Endometrium (tissue), 2 donors: ENCODE measurements around the gene TUBGCP6.
"Not testable (repeated sequence)": the region's sequence is repeated elsewhere in the genome, so short reads cannot be mapped to it uniquely, and the experiment has no call there.

Source experiments
- FAIRE-seq: peaks from 2 replicates; lab custom pipeline; 2012; peaks lifted over from hg19 to GRCh38; lab: Jason Lieb, UNC
- donor health status: control.
- donor health status: control.

The TUBGCP6 gene

GRCh38 chr22:50209893-50210292, 34.9 kb downstream of the TUBGCP6 start:
- FAIRE-seq = no peak

GRCh38 chr22:50208939-50209892, 35.6 kb downstream of the TUBGCP6 start:
- FAIRE-seq = no peak

DNA sequence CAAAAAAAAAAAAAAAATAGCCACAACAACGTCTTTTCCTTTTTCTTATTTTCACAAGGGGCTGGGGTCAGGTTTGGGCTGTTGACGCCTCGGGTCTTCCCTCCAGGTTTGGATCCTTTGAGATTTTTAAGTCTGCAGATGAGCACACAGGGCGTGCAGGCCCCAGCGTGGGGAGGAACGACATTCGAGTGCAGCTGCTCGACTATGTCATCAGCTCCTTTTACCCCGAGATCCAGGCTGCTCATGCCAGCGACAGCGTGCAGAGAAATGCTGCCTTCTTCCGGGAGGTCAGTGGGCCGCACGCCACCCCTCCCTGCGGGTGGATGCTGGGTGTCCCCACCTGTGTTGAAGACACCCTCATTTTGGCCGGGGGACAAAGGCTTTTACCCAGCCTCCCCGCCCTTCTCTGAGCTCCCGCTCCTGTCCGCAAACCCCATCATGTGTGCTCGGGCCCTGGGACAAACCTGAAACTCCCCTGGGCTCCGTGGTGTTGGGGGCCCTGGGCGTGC, 36.3 kb downstream of the TUBGCP6 start:
- no peak for FAIRE-seq

- no peak for FAIRE-seq
Observed at GRCh38 chr22:50207383-50208140, 37.3 kb downstream of the TUBGCP6 start.

- FAIRE-seq = no peak
Observed at GRCh38 chr22:50206599-50206998, 38.2 kb downstream of the TUBGCP6 start.

DNA sequence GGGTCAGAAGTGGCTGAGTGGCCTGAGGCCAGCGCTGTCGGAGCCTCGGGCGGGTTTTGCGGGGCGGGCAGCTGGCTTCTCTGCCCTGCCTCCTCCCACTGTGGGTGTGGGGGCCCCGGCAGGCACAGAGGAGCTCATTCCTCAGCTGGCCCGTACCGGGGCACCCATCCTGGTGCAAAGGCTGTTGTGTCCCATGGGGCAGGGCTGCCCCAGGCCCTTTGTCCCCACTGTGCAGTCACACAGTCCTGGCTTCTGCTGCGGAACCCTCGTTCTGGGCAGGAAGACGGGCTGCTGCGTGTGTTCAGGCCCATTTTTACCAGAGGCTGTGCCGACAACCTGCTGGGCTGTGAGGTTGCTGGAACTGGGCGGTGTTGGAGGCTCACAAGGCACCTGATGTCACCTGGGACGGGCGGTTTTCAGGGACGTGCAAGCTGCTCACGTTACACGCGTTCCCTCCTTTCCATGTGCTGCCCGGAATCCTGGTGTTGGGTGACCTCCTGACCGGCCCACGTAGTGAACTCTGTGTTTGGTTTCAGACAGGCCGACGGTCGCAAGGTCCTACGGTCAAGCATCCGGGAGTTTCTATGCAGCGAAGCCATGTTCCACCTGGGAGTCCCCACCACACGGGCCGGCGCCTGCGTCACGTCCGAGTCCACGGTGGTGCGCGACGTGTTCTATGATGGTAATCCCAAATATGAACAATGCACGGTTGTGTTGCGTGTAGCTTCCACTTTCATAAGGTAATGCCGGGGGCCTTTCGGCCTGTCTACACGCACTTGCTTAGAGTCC, 38.8 kb downstream of the TUBGCP6 start:
- FAIRE-seq = no peak

DNA sequence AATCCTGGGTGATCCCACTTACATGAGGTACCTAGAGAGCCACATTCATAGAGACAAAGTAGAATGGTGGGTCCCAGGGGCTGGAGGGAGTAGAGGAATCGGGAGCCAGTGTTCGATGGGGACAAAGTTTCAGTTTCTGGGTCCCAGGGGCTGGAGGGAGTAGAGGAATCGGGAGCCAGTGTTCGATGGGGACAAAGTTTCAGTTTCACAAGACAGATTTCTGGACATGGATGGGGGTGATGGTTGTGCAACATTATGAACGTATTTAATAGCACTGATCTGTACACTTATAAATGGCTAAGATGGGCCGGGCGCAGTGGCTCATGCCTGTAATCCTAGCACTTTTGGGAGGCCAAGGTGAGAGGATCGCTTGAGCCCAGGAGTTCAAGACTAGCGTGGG, 39.8 kb downstream of the TUBGCP6 start:
- FAIRE-seq = not testable (repeated sequence)

DNA sequence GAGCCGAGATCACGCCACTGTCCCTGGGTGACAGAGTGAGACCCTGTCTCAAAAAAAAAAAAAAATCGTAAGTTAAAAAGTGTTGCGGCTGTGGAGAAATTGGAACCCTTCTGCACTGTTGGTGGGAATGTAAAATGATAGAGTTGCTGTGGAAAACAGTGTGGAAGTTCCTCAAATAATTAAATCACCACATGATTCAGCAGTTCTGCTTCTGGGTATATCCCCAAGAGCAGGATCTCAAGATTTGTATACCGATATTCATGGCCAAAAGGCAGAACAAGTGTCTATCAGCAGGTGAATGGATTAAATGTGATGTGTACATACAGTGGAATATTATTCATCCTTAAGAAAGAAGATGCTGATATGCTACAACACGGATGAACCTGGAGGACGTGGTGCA, 40.3 kb downstream of the TUBGCP6 start:
- no peak for FAIRE-seq

GRCh38 chr22:50203288-50203687, 41.5 kb downstream of the TUBGCP6 start:
- no peak for FAIRE-seq

- no peak for FAIRE-seq
Observed at GRCh38 chr22:50202130-50202666, 42.6 kb downstream of the TUBGCP6 start.

GRCh38 chr22:50201191-50202129, 43.4 kb downstream of the TUBGCP6 start:
- no peak for FAIRE-seq

GRCh38 chr22:50200461-50201190, 44.2 kb downstream of the TUBGCP6 start, which contains the start of gene SELENOO:
SELENOO (plus strand) TSS chr22:50201011; CDS start chr22:50201037, 26 bp downstream.
- no peak for FAIRE-seq

DNA sequence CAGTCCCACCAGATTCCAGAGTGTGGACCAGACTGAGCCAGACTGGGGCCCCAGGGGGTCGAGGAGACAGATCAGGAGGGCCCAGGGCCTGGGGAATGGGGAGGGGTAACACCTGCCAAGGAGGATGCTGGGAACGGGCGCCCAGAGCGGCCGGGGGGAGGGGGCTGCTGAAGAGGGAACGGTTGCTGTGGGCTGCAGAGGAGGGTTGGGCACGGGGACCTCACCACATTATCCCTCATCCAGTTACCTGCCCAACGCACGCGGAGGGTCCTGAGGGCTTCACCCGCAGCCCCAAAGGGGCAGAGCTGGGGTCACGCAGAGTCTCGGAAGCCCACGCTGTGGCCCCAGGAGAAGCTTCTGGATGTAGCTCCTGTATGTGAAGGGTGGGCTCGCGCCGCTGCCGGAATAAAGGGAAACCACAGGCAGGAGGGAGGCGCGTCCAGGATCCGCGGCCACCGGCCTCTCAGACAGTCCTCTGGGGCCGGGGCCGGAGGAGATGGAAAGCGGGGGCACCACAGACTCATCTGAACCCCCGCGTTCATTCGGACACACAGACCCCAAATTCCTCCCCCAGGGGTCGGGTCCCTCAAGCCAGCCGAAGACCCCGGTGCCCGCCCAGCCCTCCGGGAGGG, 44.9 kb downstream of the TUBGCP6 start:
- no peak for FAIRE-seq

DNA sequence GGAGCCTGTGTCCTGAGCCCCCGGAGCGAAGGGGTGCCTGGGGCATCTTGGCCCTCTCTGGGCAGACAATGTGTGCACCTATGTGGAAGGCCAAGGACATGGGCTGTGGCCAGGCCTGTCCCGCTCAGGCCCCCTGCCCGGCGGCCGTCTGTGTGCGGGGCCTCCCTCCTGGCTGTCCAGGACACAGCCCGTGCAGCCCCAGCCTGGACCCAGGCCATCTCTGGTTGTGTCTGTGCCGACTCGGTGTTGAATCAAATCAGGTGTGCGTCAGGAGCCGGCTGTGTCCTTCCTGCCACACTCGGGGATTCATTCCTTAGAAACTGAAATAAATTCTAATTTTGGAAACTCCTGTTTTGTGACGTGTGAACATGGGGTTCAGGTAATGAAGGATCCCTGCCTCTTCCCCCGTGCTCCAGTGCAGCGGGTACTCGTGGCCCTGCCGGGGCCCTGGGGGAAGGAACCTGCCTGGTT, 45.5 kb downstream of the TUBGCP6 start:
- no peak for FAIRE-seq

DNA sequence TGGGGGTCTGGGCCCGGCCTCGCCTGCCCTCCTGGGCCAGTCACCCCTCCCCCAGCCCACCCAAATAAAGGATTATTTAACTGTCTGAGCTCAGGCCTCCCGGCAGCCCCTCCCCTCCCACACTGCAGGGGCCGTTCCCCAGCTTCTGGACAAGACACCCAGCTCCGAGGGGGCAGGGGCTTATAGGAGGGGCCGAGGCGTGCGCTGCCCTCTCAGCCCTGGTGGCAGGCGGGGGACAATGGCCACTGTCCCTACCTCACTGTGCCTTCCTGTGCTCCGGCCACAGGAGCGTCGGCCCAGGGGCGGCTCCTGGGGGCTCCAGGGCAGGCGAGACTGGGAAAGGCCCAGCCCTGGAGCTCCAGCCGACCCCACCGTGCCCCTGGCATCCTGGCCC, 46.2 kb downstream of the TUBGCP6 start:
- FAIRE-seq = no peak

DNA sequence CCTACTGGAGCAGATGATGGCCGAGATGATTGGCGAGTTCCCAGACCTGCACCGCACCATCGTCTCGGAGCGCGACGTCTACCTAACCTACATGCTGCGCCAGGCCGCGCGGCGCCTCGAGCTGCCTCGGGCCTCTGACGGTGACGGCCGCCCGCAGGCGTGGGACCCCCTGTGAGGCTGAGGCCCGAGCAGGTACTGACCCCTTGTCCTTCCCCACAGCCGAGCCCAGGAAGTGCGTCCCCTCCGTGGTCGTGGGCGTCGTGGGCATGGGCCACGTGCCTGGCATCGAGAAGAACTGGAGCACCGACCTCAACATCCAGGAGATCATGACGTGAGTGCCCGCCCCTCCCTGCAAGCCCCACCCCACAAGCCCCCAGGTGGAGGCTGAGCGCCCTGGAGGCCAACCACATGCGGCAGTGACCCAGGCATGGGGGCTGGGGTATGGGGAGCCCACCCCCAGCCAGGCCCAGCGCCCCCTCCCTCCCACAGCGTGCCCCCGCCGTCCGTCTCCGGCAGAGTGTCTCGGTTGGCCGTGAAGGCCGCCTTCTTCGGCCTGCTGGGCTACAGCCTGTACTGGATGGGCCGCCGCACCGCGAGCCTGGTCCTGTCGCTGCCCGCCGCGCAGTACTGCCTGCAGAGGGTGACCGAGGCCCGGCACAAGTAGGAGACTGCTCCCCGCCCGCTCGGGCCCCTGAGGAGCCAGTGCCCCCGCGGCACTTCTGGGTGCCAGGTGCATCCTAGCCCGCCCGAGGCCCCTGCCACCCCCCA, 46.8 kb downstream of the TUBGCP6 start:
- FAIRE-seq = no peak

GRCh38 chr22:50197000-50197800, 47.6 kb downstream of the TUBGCP6 start:
- no peak for FAIRE-seq

- FAIRE-seq = no peak
Observed at GRCh38 chr22:50196256-50196655, 48.6 kb downstream of the TUBGCP6 start.
